HUDEP-2 (cell line): ENCODE data around the gene MALAT1.

Source experiments
- DNase-seq, 76 experiments: peaks; one replicate each; lab custom pipeline; 2025; ENCODE audit not compliant: unreplicated experiment in 76 of 76; lab: John Stamatoyannopoulos, UW

The MALAT1 gene

GRCh38 chr11:65478388-65479183, 20.3 kb upstream of the MALAT1 start:
- DNase-seq = no peak

DNA sequence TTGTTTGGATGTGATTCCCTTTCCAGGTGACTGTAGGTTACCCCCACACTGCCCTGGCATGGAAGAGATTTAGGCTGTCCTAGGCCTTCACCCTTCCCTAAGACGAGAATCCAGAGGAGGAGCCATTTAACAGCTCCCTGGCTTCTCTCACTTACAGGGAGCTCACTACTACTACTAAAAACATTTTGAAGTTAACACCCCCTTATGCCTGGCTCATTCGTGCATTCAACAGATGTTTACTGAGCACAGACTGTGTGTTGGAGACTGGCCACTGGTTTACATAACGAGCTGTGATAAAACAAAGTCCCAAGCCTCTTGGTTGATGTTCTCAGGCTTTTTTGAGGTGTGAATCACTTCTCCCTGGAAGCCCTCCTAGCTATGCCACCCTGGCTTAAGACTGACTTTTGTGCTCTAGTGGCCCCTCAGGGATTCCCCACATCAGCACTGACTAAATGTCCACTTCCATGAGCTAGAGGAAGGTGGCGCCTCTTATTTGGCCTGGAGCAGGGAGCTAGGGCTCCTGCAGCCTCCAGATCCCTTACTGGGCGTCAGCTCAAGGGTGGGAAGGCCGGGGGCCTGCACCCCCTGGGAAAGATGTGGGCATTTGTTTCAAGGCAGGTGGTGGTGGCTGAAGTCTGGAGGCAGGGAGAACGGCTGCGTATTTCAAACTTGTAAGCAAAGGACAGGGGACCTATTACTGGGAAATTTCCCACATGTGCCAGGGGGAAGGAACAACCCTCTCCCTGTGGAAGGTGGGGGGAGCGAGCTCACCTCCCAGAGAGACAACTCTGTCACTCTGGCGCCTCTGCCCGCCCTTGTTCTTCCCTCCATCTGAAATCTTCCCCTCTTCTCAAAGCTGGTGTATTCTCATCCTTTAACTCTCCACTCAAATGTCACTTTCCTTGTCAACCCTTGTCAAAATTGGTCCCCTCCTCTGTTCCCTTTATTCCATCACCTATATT, 19.4 kb upstream of the MALAT1 start:
- peak in 2 of 76 experiments; percentile 14 to 16 for DNase-seq

GRCh38 chr11:65482306-65482850, 16.5 kb upstream of the MALAT1 start:
- no peak for DNase-seq

GRCh38 chr11:65485920-65486219, 13.0 kb upstream of the MALAT1 start:
- no peak for DNase-seq

- DNase-seq = no peak
These were observed 12.0 kb upstream of the MALAT1 start for GRCh38 chr11:65486570-65487466.

DNA sequence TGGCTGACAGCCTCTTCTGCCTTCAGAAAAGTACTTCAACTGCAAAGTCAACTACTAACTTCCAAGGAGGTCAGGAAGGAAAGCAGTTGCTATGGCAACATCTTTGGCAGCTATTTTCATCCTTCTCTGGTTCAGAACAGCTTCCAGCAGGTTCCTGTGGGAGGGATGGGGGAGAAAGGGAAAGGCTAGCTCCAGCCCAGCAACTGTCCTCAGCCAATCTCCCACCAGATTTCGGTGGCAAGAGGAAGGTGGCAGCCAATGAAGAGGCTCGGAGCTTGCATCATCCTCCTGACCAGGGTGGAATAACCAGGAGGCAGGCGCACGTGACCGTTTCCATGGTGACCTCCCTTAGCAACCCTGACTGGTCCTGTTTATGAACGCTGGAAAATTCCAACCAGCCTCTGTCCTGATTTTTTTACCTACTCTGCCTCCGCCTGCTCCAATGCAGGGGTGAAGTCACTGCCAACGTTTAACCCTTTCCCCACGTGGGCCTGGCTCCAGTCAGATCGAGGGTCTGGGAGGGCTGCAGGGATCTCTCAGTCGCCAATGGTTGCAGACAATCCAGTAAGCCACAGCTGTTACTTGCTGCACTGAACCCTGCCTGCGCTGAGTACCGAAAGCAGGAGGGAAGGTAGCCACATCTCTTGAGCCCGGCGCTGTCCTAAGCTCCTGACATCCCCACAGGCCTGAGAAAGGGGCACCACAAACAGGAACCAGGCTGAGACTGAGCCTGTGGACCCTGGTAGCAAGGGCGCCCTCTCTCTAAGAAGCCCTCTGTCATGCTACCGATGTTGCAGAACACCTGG, 11.2 kb upstream of the MALAT1 start:
- peak in 61 of 76 experiments; percentile 14 to 77 (median 50) for DNase-seq

GRCh38 chr11:65488273-65489034, 10.4 kb upstream of the MALAT1 start:
- peak in 1 of 76 experiments; percentile 14 for DNase-seq

DNA sequence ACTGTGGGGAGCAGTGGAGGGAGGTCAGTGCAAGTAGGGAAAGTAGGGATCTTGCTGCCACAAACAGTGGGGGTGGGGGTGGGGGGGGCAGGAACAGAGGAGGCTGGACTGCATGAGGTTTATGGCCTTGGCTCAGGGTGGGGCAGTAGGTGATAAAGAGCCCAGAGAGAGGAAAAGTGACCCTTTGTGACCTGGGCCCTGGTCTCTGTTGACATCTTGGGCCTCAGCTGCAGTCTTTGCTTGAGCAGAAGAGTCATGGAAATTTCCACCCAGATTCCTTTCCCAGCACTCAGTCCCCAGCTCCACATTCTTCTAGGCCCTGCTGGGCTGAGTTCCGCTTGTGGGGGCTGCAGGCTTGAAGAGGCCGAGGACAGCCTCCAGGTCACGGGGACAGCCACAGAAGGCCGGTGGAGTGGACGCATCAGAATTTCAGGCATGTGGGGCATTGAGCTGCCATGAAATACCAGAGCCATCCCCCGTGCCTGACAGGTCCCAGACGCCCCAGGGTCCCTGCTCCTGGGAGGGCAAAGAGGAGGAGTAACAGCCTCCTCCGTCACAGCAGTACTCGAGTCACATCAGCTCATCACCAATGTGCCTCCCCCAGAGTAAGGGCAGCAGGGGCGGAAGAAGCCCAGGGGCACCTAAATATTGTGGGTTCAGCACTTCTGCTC, 9.7 kb upstream of the MALAT1 start:
- DNase-seq = no peak

GRCh38 chr11:65489706-65490320, 9.0 kb upstream of the MALAT1 start:
- DNase-seq = no peak

DNA sequence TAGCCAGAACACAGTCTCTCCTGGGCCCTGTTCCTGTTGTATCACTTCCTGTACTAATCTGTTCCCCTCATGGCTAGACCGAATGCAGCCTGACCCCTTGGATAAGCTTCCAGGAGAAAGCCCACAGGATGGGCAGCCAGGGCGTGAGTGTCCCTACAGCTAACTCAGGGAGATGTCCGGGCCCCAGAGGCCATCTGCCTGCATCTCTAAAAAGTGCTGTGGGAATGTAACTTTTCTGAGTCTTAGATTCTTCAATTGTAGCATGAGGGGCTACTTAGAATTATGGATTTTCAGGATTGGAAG, 7.7 kb upstream of the MALAT1 start:
- no peak for DNase-seq

GRCh38 chr11:65491614-65492386, 7.0 kb upstream of the MALAT1 start:
- DNase-seq = peak in 31 of 76 experiments; percentile 13 to 64 (median 34)

GRCh38 chr11:65492387-65492636, 6.5 kb upstream of the MALAT1 start:
- no peak for DNase-seq

GRCh38 chr11:65492637-65493366, 6.0 kb upstream of the MALAT1 start:
- peak in 50 of 76 experiments; percentile 11 to 69 (median 46) for DNase-seq

- peak in 1 of 76 experiments; percentile 8 for DNase-seq
These were observed 5.3 kb upstream of the MALAT1 start for GRCh38 chr11:65493367-65494176.

- DNase-seq = peak in 3 of 76 experiments; percentile 38 to 60 (median 53)
These were observed 2.3 kb upstream of the MALAT1 start for GRCh38 chr11:65496304-65497140.
